ENCODE measurements around the gene ADAT2.

DNA sequence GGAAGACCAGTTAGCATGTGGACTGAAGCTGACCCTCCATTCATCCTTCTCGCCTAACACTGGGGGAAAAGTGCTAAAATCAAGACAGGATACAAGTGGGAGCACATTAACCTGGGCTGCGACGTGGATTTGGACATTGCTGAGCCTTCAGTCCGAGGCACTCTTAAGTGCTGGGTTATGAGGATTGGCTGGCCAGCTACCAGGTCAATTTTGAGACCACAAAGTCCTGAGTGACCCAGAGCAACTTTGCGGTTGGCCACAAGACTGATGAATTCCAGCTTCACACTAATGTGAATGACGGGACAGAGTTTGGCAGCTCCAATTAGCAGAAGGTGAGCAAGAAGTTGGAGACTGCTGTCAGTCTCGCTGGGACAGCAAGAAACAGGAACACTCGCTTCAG, 40.3 kb upstream of the ADAT2 start:
- TF ChIP-seq, protein P1, sequence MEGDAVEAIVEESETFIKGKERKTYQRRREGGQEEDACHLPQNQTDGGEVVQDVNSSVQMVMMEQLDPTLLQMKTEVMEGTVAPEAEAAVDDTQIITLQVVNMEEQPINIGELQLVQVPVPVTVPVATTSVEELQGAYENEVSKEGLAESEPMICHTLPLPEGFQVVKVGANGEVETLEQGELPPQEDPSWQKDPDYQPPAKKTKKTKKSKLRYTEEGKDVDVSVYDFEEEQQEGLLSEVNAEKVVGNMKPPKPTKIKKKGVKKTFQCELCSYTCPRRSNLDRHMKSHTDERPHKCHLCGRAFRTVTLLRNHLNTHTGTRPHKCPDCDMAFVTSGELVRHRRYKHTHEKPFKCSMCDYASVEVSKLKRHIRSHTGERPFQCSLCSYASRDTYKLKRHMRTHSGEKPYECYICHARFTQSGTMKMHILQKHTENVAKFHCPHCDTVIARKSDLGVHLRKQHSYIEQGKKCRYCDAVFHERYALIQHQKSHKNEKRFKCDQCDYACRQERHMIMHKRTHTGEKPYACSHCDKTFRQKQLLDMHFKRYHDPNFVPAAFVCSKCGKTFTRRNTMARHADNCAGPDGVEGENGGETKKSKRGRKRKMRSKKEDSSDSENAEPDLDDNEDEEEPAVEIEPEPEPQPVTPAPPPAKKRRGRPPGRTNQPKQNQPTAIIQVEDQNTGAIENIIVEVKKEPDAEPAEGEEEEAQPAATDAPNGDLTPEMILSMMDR (IDR thresholded peaks at IDR 0.05 in 2 of 3, conservative IDR thresholded peaks at IDR 0.05 in 1 of 3; ENCODE audit: control insufficient read depth in 2 of 3, extremely low read depth in 1 of 3, insufficient read depth in 1 of 3, low read depth in 3 of 3, low read length in 3 of 3), result no peak
- no peak for TF ChIP-seq CHD2 (IDR thresholded peaks at IDR 0.05; ENCODE audit: borderline replicate concordance, low read depth, low read length)
- TF ChIP-seq, protein P2, sequence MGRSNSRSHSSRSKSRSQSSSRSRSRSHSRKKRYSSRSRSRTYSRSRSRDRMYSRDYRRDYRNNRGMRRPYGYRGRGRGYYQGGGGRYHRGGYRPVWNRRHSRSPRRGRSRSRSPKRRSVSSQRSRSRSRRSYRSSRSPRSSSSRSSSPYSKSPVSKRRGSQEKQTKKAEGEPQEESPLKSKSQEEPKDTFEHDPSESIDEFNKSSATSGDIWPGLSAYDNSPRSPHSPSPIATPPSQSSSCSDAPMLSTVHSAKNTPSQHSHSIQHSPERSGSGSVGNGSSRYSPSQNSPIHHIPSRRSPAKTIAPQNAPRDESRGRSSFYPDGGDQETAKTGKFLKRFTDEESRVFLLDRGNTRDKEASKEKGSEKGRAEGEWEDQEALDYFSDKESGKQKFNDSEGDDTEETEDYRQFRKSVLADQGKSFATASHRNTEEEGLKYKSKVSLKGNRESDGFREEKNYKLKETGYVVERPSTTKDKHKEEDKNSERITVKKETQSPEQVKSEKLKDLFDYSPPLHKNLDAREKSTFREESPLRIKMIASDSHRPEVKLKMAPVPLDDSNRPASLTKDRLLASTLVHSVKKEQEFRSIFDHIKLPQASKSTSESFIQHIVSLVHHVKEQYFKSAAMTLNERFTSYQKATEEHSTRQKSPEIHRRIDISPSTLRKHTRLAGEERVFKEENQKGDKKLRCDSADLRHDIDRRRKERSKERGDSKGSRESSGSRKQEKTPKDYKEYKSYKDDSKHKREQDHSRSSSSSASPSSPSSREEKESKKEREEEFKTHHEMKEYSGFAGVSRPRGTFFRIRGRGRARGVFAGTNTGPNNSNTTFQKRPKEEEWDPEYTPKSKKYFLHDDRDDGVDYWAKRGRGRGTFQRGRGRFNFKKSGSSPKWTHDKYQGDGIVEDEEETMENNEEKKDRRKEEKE (IDR thresholded peaks at IDR 0.05), result no peak
- TF ChIP-seq HDGF (IDR thresholded peaks at IDR 0.05), result no peak
- TF ChIP-seq ETV6 (conservative IDR thresholded peaks at IDR 0.05 in 1 of 2, IDR thresholded peaks at IDR 0.05 in 1 of 2; ENCODE audit: borderline replicate concordance in 1 of 2, low read depth in 1 of 2), result no peak
- no peak for TF ChIP-seq TCF12 (IDR thresholded peaks at IDR 0.05; ENCODE audit: low read depth, low read length)
- TF ChIP-seq RAD21 (IDR thresholded peaks at IDR 0.05; ENCODE audit: insufficient read depth, low read depth, low read length), result no peak
- no peak for TF ChIP-seq YY1 (IDR thresholded peaks at IDR 0.05; ENCODE audit: low read depth, low read length)
- TF ChIP-seq ZNF384 (IDR thresholded peaks at IDR 0.05; ENCODE audit: borderline replicate concordance, low read depth, low read length), result no peak
- no peak for TF ChIP-seq POLR2AphosphoS5 (IDR thresholded peaks at IDR 0.05; ENCODE audit: low read length)
- no peak for TF ChIP-seq NR2C1 (IDR thresholded peaks at IDR 0.05)

All from GM12878 (cell line).